ENCODE measurements around the gene TEX29. TPM values are rescaled to one million over a fixed set of nuclear protein-coding genes. Genes with fewer than 3 reads are reported as not detected.

Gene TEX29
- total RNA-seq, 1 experiment from 2014 or later = 0.68 TPM

- TF ChIP-seq ESRRA (CRISPR knock-in tag; IDR thresholded peaks at IDR 0.05; ENCODE audit: borderline replicate concordance) = no peak
- no peak for TF ChIP-seq IRF1 (CRISPR knock-in tag; IDR thresholded peaks at IDR 0.05)
Observed at GRCh38 chr13:111315347-111315995, 5.0 kb upstream of the TEX29 start (continued).

- H3K36me3 Mint-ChIP-seq = peaks cover 23% of the 10 kb centered on the region
- DNase-seq (ENCODE audit: low spot score) (no peak), ATAC-seq (no peak)
- no peak overlapping the region for H3K4me3 Mint-ChIP-seq
- H3K27ac Mint-ChIP-seq = no peak overlapping the region
- no peaks in the 10 kb centered on the region for H3K4me1 Mint-ChIP-seq
- POLR2A ChIA-PET = no interaction called here
- peaks cover 29% of the 10 kb centered on the region for H3K9me3 Mint-ChIP-seq
- TF ChIP-seq NFYB (CRISPR knock-in tag; conservative IDR thresholded peaks at IDR 0.05; ENCODE audit: low read depth) = no peak
- TF ChIP-seq ELF4 (CRISPR knock-in tag; IDR thresholded peaks at IDR 0.05; ENCODE audit: low read depth) = no peak
- TF ChIP-seq JUN (CRISPR knock-in tag; IDR thresholded peaks at IDR 0.05) = no peak
- no peak for TF ChIP-seq ZBTB21 (CRISPR knock-in tag; IDR thresholded peaks at IDR 0.05; ENCODE audit: borderline replicate concordance)
- no peak for TF ChIP-seq ZNF263 (CRISPR knock-in tag; IDR thresholded peaks at IDR 0.05; ENCODE audit: low read depth)
- no peak for TF ChIP-seq HMGXB4 (CRISPR knock-in tag; IDR thresholded peaks at IDR 0.05)
- TF ChIP-seq USF2 (CRISPR knock-in tag; IDR thresholded peaks at IDR 0.05) = no peak
- no peak for TF ChIP-seq GTF2I (CRISPR knock-in tag; conservative IDR thresholded peaks at IDR 0.05)
- no peak for TF ChIP-seq ZNF425 (CRISPR knock-in tag; conservative IDR thresholded peaks at IDR 0.05)
- no peak for TF ChIP-seq ERG (CRISPR knock-in tag; IDR thresholded peaks at IDR 0.05)
- TF ChIP-seq ATF6 (CRISPR knock-in tag; IDR thresholded peaks at IDR 0.05) = no peak
- CTCF ChIA-PET = interaction anchor here (1.1 kb wide), 1 partner anchor 248 kb away, joined by 3 read pairs; no protein-coding TSS in a partner anchor
- H3K27me3 Mint-ChIP-seq (ENCODE audit: low read depth) = no peaks in the 10 kb centered on the region
Observed at GRCh38 chr13:111316161-111316730, 4.2 kb upstream of the TEX29 start.
